ENCODE measurements around the gene PDE9A. TPM values are rescaled to one million over a fixed set of nuclear protein-coding genes. Genes with fewer than 3 reads are reported as not detected.
A peak's percentile ranks its signal among the peaks of the same experiment; 100 is the strongest.

PDE9A gene
- total RNA-seq, 3 donors from 2014 or later = 0.90 to 4.7 (median 2.5) TPM

DNA sequence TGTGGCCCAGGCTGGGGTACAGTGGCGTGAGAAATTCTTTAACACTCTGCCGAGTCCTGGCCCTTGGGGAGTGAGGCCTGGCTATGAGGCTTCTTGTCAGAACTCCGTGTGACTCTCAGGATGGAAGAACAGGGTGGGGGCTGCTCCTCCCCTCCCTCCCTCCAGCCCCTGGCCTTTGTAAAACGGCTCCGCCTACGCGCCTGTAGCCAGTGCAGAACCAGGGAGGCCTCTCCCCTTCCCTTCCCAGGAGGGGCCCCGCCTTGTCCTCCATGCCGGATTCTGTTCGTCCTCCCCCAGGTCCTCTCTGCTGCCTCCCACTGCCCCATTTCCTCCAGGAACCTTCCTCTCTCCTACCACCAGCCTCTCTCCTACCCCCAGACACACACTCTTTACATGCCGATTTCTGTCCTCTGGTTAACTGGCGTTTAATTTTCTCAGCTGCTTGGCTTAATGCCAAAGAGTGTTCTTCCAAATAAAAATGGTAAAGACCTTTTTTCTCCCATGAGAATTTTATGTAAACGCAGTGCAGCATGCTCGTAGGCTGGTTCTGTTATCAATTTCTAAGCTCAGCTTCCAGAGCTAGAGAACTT, 21.0 kb downstream of the PDE9A start:
- no peak for ATAC-seq
- no peak for DNase-seq
- H3K36me3 Mint-ChIP-seq (ENCODE audit: insufficient read depth) = peaks cover 5% of the 10 kb centered on the region
- H3K9me3 Mint-ChIP-seq = no peaks in the 10 kb centered on the region
- H3K4me3 Mint-ChIP-seq = no peak overlapping the region
- peaks cover 10% of the 10 kb centered on the region for H3K4me1 Mint-ChIP-seq (ENCODE audit: low read depth)
- H3K27me3 Mint-ChIP-seq (ENCODE audit: low read depth) = no peaks in the 10 kb centered on the region

DNA sequence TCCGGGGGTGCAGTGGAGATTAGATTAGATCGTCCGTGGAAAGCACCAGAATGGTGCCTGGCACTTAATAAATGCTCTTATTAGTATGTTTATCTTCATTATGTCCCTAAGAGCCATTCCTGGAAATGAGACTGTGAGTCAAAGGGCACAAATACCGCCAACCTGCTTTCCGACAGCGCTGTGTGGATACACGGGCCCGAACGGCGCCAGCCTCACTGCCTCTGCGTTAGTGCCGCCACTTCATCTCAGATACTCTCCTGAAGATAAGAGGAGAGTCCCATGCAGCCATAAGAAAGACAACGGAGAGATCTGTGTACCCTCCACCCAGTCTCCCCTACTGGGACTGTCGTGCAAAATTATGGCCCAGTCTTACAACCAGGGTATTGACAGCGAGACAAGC, 22.0 kb downstream of the PDE9A start:
- Mint-ChIP-seq H3K4me3 (no peak overlapping the region), H3K27me3 (ENCODE audit: low read depth) (no peaks in the 10 kb centered on the region), H3K36me3 (ENCODE audit: insufficient read depth) (peaks cover 5% of the 10 kb centered on the region), H3K4me1 (ENCODE audit: low read depth) (peaks cover 10% of the 10 kb centered on the region), H3K9me3 (no peaks in the 10 kb centered on the region)
- no peak for ATAC-seq
- DNase-seq = no peak

DNA sequence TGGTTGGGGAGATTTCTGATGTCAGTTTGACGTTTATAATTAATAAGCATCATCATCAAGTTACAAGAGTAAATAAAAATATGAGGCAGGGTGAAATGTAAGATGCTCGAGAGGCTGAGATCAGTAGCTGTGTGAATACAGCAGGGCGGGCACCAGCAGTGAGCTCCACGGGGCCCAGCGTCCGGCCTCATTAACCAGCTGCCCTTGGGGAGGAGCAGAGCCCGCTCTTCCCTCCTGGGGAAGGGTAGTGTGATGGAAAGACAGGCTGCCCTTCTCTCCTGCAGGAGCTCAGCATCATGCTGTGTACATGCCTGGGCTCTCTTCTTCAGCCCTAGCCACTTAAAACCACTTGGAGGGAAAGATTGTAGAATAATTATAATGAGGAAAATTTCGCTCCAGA, 23.4 kb downstream of the PDE9A start:
- Mint-ChIP-seq H3K4me1 (ENCODE audit: low read depth) (peaks cover 22% of the 10 kb centered on the region), H3K27me3 (ENCODE audit: low read depth) (no peaks in the 10 kb centered on the region), H3K9me3 (no peaks in the 10 kb centered on the region), H3K36me3 (ENCODE audit: insufficient read depth) (peaks cover 5% of the 10 kb centered on the region), H3K4me3 (no peak overlapping the region)
- DNase-seq = no peak
- ATAC-seq = no peak

DNA sequence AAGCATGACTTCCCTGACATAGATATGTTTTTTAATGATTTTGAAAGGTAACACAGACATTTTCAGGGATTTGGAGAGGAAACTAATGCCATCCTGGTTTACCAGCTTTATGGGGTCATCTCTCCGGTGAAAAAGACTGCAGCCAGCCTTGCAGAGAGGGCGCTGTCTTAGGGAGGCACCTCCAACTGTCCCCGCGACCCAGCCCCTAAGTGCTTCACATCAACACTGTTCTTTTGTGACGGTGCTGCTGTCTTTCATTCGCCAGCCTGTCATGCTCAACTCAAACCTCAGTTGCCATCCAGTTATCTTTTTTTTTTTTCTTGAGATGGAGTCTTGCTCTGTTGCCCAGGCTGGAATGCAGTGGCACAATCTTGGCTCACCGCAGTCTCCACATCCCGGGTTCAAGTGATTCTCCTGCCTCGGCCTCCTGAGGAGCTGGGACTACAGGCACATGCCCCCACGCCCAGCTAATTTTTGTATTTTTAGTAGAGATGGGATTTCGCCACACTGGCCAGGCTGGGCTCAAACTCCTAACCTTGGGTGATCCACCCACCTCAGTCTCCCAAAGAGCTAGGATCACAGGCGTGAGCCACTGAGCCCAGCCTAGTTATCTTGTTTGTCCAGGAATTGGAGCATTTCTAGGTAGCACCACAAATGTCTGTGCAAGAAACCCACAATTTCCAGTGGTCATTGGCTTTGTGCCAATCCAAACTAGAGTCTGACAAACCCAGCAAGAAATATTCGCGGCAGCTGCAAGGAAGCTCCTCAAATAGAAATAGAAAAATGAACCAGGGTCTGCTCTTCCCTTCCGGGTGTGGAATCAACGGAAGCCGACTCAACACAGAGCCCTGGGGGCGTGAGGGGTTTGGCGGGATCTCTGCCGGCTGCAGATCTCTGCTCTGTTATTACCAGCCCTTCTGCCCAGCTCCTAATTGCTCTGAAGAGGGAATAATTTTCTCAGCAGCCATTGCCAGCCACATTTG, 24.2 kb downstream of the PDE9A start:
- ATAC-seq (no peak), DNase-seq (no peak)
- Mint-ChIP-seq H3K4me1 (ENCODE audit: low read depth) (peaks cover 30% of the 10 kb centered on the region), H3K36me3 (ENCODE audit: insufficient read depth) (peaks cover 5% of the 10 kb centered on the region), H3K27me3 (ENCODE audit: low read depth) (no peaks in the 10 kb centered on the region), H3K9me3 (no peaks in the 10 kb centered on the region), H3K4me3 (no peak overlapping the region)

DNA sequence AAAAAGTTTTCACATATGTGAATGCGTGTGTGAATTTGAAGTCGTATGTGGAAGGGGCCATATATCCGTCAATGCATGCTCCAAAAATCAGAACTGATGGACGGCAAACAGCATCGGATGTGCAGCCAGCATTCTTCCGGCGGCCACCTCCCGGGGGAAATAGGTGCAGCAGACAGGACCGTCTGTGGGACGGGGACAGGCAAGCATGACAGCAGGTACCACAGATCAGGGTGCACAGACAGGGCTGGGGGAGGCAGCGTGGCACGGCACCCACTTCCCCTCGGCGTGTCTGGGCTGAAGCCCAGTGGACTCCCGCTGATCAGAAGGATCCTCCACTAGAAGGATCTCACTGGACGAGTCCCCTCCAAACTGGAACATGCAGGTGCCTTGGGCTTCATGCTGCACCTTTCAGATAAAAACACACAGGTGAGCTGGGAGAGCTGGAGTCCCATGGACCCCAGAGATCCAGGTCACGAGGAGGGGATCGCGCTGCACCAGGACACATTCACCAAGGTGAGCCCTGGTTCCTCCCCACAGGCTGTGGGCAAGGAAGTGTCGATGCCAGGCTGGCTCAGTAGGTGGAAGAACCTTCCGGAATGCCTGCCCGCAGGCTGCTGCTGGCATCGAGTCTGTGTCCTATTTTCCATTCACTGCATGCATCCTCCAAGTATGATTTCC, 25.3 kb downstream of the PDE9A start:
- Mint-ChIP-seq H3K4me3 (no peak overlapping the region), H3K36me3 (ENCODE audit: insufficient read depth) (peaks cover 5% of the 10 kb centered on the region), H3K4me1 (ENCODE audit: low read depth) (peaks cover 41% of the 10 kb centered on the region), H3K27me3 (ENCODE audit: low read depth) (no peaks in the 10 kb centered on the region), H3K9me3 (no peaks in the 10 kb centered on the region)
- no peak for DNase-seq
- no peak for ATAC-seq

DNA sequence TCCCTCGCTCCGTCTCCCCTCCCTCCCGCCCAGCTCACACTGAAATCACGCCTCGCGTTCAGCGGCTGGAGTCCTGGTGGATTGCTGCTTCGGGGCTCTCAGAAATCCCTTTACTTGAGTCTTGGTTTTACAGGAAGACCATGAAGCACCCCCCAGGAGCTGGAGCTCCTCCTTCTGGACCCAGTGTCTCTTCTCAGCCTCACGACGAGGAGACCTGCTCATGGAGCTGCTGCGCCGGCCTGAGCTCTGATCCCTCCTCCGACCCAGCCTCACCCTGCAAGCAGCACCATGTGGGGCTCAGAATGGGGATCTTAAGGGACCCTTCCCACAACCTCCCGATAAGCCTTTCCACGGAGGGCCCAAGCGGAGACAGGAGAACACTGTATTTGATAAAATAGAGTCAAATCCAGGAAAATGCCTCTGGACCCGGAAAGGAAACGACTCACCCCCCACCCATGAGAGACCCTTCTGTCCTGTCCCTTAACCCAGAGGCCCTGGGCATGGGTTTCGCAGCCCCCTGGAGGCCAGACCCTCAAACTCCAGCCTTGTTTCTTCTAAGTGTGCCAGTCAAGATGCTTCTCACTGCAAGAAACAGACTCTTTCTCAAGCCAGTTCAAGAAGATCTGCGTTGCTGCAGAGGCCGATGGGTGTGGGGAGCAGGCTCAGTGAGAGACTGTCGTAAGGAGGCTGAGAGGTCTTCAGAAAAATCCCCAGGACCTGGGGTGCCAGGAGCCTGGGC, 26.1 kb downstream of the PDE9A start:
- no peaks in the 10 kb centered on the region for H3K9me3 Mint-ChIP-seq
- no peak for DNase-seq
- H3K36me3 Mint-ChIP-seq (ENCODE audit: insufficient read depth) = peaks cover 5% of the 10 kb centered on the region
- no peak overlapping the region for H3K4me3 Mint-ChIP-seq
- ATAC-seq = no peak
- peaks cover 48% of the 10 kb centered on the region for H3K4me1 Mint-ChIP-seq (ENCODE audit: low read depth)
- no peaks in the 10 kb centered on the region for H3K27me3 Mint-ChIP-seq (ENCODE audit: low read depth)

DNA sequence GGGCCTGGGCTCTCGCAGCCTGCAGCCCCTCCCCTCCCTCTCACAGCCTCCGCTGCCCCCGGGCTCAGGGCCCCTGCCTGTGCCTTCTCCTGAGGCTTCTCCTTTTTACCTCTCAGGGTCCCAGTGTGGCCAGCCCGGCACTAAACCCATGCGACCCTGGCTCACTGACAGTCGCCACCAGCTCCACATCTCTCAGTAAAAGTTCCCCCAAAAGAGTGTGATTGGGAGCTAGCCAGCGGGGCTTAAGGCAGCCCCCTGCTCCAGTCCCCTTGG, 26.6 kb downstream of the PDE9A start:
- no peak for DNase-seq
- peaks cover 52% of the 10 kb centered on the region for H3K4me1 Mint-ChIP-seq (ENCODE audit: low read depth)

DNA sequence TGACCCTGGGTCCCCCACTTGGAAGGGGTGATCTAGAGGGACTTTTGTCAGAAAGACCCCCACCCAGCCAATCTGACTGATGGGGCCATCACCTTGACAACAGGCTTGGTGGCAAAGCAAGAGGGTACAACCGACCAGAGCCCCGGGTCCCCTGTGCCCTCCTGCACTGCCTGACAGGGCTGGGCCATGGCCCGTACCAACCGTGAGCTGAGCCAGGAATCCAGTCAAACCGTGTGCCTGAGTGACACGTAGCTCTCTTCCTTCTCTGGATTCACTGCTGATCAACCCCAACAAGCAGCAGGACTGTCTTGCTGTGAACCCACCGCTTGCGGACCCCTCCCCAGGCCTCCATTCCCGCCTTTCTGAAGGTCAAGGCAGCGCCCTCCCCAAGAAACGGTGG, 27.0 kb downstream of the PDE9A start:
- Mint-ChIP-seq H3K36me3 (ENCODE audit: insufficient read depth) (peaks cover 5% of the 10 kb centered on the region), H3K27me3 (ENCODE audit: low read depth) (no peaks in the 10 kb centered on the region), H3K4me3 (no peak overlapping the region), H3K9me3 (no peaks in the 10 kb centered on the region), H3K4me1 (ENCODE audit: low read depth) (peaks cover 56% of the 10 kb centered on the region)
- DNase-seq (no peak), ATAC-seq (no peak)

More for the DNA sequence above, 26.6 kb downstream of the PDE9A start:
- peaks cover 5% of the 10 kb centered on the region for H3K36me3 Mint-ChIP-seq (ENCODE audit: insufficient read depth)
- H3K4me3 Mint-ChIP-seq = no peak overlapping the region
- no peaks in the 10 kb centered on the region for H3K27me3 Mint-ChIP-seq (ENCODE audit: low read depth)
- no peak for ATAC-seq
- H3K9me3 Mint-ChIP-seq = no peaks in the 10 kb centered on the region

DNA sequence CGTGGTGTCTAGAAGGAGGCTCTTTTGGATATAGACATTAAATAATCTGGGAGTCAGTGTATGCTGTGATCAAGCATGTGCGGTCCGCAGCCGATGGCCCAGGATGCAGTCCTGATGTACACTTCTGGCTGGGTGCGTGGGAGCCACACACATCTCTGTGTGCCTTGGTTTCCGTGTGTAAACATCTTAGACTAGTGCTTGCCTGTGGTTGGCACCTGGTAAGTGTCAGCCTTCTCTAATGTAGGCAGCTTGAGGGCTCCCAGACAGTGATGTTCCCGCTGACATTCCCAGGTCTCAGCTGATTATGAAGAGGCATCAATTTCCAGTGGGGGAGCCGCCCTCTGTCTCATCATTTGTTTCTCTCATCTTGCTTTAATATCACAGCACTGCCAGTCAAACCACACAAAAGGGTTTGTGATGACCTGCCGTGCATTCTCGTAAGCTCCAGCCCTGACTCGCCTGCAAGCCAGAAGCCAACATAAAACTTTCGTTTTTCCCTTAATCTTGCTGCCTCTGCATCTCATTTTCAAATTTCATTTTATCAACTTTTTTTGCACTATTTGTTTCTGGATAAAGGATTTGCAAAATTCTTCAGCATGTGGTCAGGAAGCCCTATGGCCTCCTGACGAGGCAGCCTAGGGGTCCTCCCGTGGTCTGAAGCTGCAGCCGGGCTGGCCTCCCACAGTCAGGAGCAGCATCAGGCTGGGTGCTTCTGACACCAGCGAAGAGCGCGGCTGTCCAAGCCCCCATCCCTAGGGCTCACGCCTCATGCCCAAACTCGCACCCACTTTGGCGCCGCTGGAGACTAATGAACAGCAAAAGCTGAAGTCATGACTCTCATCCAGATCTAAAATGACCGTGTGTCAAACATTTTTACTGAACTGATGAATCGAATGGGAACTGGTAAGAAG, 28.1 kb downstream of the PDE9A start:
- peak overlapping the region; percentile 3 for H3K4me3 Mint-ChIP-seq
- peaks cover 2% of the 10 kb centered on the region for H3K36me3 Mint-ChIP-seq (ENCODE audit: insufficient read depth)
- peaks cover 57% of the 10 kb centered on the region for H3K4me1 Mint-ChIP-seq (ENCODE audit: low read depth)
- DNase-seq (no peak), ATAC-seq (peak in 1 of 2 donors; percentile 38)
- H3K9me3 Mint-ChIP-seq = no peaks in the 10 kb centered on the region
- no peaks in the 10 kb centered on the region for H3K27me3 Mint-ChIP-seq (ENCODE audit: low read depth)

DNA sequence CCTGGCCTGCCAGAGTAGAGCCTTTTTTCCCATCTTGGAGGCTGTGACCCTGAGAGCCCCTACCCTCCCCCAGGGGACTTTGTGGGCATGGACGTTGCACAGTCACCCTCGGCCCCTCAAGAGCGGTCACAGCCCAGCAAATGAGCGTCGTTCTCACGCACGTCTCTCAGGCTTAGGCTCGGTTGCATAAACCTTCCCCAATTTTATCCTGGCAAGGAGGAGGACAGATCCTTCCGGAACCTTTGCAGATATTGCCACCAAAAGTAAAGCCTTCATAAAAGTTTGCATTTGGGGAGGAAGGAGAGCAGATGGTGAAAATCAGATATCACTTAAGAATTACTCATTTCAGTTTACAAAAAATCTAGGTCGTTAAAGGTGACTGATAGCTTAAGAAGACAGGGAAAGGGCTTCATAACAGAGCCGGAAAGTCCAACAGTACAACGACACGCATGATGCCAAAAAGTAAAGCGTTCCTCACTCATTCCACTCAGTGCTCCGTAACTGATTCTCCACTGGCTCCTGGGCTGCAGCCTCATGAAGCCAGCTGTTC, 29.3 kb downstream of the PDE9A start:
- Mint-ChIP-seq H3K36me3 (ENCODE audit: insufficient read depth) (peaks cover 2% of the 10 kb centered on the region), H3K4me3 (no peak overlapping the region), H3K4me1 (ENCODE audit: low read depth) (peaks cover 55% of the 10 kb centered on the region), H3K9me3 (no peaks in the 10 kb centered on the region), H3K27me3 (ENCODE audit: low read depth) (no peaks in the 10 kb centered on the region)
- ATAC-seq (no peak), DNase-seq (no peak)

DNA sequence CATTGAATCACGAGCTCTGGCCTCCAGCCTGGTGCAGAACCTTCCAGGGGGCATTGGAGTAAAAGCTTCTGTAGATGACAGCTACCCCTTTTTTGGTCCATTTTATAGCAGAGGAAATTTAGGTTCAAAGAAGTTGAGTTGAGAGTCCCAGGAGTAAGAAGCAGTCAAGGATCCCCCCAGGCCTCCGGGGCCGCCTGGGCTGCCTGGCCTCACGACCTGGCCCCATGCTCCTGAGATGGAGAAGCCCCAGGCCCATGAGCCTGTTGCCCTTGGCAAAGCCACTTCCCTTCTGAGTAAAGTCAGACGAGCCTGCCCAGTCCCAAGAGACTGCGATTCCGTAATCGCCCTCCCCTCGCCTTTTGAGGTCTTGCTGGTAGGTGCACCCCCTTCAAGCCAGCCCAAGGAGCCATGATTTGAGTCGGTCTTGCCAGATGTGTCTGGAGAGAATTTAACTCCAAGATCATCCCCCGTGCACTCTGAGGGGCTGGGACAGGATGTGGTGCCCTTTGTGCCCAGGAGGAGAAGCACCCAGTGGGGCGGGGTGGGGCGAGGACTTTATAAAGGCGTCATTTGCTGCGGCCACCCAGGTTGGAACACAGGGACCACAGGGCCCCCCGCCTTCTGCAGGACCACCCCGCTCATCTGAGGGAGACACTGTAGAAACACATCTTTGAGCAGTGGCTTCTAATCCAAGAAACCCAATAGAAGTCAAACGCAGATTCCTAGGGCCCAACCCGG, 30.1 kb downstream of the PDE9A start:
- ATAC-seq (peak; percentile 4 to 9), DNase-seq (no peak)
- Mint-ChIP-seq H3K4me1 (ENCODE audit: low read depth) (peaks cover 47% of the 10 kb centered on the region), H3K9me3 (no peaks in the 10 kb centered on the region), H3K36me3 (ENCODE audit: insufficient read depth) (no peaks in the 10 kb centered on the region), H3K27me3 (ENCODE audit: low read depth) (no peaks in the 10 kb centered on the region), H3K4me3 (peak overlapping the region; percentile 74)

DNA sequence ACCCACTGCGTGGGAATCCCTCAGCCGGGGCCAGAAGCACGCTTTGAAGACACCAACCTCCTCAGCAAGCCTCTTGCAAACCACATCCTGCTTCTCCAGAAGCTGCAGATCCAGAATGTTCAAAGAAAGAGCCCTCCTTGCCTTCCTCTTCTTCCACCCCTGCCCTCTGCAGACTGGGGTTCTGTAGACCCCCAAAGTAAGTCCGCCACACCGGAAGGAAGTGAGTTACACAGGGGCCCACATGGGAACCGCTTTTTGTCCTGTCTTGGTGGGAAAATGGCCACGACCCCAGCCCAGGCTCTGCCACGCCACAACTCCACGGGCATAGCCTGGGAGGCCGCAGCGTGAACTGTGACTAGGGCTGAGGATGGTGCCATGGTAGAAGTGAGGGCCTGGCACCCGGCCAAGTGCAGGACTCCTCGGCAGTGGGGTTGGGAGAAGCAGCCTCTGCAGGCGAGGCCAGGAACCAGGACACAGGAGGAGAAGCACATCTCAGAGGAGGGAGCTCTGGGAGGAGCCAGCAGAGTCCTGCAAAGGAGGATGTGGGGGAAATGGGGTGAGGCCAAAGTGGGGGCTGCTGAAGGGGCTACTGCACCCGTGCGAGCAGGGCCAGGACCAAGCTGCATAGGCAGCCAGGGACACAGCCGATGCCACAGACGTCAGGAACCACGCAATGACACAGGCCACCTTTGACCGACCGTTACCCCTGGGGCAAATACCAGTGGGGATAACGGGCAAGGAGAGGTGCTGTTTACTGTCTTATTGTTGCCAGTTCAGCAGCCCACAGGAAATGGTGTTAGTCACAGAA, 30.9 kb downstream of the PDE9A start:
- Mint-ChIP-seq H3K36me3 (ENCODE audit: insufficient read depth) (no peaks in the 10 kb centered on the region), H3K4me3 (peak overlapping the region; percentile 74), H3K4me1 (ENCODE audit: low read depth) (peaks cover 47% of the 10 kb centered on the region), H3K27me3 (ENCODE audit: low read depth) (no peaks in the 10 kb centered on the region), H3K9me3 (no peaks in the 10 kb centered on the region)
- ATAC-seq (peak; percentile 68 to 69), DNase-seq (peak; percentile 29)

All from activated T-cell treated with anti-CD3 and anti-CD28 coated beads, Interleukin-2, amount 50 U/mL, for 4 hours (primary cell).